SU-DHL-6 (cell line): Measurements from ENCODE around the gene NMRK1.

Source experiments
- EZH2phosphoT487 ChIP-seq: fragments of 200-600 bp; sonication (generic), shearing (Covaris generic); conservative IDR thresholded peaks from 2 replicates; pipeline ENCODE4 v1.6.1; 2018; ENCODE audit warnings: mild to moderate bottlenecking, antibody characterized with exemption, low read length, moderate library complexity, mixed read lengths
- TF ChIP-seq, protein P1 (sequence below): fragments of 200-600 bp; sonication (generic); IDR thresholded peaks from one replicate; pipeline ENCODE4 v1.5.1; 2017; ENCODE audit warnings: antibody characterized with exemption, mild to moderate bottlenecking, low read length, moderate library complexity; ENCODE audit not compliant: insufficient read depth, poor library complexity, severe bottlenecking

DNA sequence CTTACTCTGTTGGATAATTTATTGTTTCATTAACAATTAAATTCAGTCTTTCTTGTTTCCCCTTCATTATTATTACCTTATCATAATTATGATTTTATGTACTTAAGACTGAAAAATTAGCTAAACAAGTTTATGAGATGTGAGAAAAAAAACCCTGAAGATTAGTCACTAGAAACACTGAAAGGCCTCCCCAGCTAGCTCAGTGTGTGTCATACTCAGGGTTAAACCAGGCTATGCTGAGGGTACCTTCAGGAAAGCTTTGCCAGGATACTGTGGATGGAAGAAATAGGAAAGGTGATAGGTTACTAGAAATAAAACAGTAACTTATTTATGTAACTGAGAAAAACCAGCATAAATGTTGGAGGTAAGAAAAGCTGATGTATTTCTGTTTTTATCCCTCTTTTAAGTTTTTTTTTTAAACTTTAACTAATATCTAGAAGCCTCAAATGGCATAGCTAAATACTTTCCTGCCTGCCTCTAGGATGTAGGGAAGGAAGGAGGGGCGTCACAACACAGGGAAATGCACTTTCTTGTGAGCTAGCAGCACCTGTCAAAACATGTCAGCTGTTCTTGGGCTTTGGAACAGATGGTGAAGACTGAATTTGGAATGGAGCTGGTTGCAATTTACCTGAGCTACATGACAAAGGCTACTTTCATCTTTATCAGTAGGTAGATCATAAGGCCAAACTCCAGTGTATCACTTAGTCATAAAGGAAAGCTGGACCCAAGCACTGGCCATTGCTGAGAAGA lies 24.2 kb downstream of the NMRK1 start:
- TF ChIP-seq EZH2phosphoT487, result no peak
- TF ChIP-seq, protein P1, sequence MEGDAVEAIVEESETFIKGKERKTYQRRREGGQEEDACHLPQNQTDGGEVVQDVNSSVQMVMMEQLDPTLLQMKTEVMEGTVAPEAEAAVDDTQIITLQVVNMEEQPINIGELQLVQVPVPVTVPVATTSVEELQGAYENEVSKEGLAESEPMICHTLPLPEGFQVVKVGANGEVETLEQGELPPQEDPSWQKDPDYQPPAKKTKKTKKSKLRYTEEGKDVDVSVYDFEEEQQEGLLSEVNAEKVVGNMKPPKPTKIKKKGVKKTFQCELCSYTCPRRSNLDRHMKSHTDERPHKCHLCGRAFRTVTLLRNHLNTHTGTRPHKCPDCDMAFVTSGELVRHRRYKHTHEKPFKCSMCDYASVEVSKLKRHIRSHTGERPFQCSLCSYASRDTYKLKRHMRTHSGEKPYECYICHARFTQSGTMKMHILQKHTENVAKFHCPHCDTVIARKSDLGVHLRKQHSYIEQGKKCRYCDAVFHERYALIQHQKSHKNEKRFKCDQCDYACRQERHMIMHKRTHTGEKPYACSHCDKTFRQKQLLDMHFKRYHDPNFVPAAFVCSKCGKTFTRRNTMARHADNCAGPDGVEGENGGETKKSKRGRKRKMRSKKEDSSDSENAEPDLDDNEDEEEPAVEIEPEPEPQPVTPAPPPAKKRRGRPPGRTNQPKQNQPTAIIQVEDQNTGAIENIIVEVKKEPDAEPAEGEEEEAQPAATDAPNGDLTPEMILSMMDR, result no peak
